Measurements from ENCODE around the gene DLG2.

The DLG2 gene

DNA sequence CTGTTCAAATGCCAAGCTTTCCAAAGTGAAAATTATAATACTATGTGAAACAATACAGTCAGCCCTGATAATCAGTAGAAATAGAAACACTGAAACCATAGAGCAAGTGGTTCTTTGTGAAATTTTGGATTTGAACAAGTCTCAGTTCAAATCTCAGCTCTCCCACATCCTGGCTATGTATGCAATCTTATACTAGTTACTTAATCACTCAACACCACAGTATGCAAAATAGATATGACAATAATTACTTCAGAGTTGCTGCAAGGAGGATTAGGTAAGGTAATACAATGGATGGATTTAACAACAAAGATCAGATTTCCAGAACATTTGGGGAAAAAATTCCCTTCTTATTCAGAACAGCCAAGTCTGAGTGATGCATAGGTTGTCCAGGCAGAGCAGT is 1489.2 kb downstream of the DLG2 start:
- no peak for DNase-seq

- no peak for DNase-seq
Observed at GRCh38 chr11:84137505-84137904, 1489.6 kb downstream of the DLG2 start.

DNA sequence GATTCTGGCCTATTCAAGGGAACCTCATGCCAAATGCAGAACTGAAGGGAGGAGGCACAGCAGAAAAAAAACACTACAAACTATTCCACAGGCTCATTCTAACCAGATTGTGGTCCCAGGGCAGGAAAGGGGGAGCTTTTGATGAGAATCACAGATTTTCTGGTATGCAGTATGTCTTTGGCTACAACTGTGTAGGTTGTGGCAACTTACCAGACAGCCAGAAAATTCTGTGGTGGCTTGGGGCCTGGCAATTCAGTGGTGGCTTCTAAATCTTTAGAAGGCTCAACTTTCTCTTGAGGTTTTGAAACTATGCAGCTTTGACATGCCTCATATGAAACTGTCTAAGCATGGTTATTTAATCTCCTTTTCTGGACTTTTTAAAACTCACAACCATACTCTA is 1490.2 kb downstream of the DLG2 start:
- no peak for DNase-seq

GRCh38 chr11:84130646-84131427 is 1496.3 kb downstream of the DLG2 start:
- no peak for DNase-seq

DNA sequence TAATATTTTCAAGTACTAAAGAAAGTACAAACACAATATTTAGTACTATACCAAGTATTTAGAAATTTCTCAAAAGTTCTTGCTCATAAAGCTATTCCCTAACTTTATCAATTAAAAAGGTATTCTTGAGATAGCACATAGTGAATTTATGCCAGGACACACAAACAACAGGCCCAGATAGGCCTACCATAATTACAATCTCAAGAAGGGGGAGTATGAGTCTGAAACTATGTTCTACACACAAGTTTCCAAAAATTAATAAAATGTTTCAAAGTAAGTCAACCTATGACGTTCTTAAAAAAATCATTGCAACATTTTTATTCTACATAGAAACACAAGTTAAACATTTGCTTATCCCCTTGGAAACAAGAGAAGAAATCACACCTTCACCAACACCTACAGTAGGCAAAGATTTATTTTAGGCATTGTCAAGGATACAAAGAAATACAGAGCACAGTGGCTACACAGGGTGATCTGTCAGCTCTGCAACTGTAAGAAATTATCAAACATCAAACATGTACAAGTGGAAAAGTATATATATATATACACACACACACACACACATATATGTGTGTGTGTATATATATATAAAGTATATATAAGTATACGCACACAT is 1497.1 kb downstream of the DLG2 start:
- no peak for DNase-seq

GRCh38 chr11:84128840-84129239 is 1498.3 kb downstream of the DLG2 start:
- DNase-seq: no peak

- DNase-seq: no peak
Observed at GRCh38 chr11:84117394-84117793, 1509.8 kb downstream of the DLG2 start.

GRCh38 chr11:84106541-84106940 is 1520.6 kb downstream of the DLG2 start:
- no peak for DNase-seq

DNA sequence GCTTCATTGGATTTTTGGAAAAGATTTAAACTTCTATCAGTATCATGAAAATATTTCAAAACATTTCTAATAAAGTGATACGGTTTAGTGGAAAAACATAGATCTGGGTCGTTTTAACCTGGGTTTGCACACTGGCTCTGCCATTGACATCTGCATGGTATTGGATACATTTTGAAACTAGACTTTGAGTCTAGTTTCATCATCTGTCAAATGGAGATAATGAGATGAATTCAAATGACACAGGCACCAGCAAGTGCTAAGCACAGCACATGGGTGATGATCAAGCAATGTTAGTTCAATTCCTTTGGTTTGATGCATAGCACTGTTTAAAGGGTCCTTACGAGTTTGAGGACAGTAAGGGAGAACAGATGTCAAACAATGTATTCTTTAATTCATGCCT is 1522.0 kb downstream of the DLG2 start:
- no peak for DNase-seq

GRCh38 chr11:84103096-84103495 is 1524.0 kb downstream of the DLG2 start:
- DNase-seq: no peak

DNA sequence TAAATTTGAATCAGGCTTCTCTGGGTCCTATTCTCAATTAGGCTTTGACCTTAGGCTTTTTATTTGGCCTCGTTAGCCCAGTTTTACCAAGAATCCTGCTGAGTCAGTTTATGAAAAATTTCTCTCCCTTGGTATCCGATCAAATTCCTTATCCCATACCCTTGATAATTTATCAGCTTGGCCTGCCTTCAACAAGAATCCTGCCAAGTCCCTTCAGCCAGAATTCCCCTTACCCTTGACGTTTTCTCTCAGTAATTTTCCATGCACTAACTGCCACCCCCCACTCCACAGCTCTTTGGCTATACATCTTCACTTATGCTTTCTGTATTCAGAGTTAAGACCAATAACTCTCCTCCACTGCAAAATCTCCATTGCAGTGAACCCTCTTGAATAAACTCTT is 1530.0 kb downstream of the DLG2 start:
- no peak for DNase-seq

DNA sequence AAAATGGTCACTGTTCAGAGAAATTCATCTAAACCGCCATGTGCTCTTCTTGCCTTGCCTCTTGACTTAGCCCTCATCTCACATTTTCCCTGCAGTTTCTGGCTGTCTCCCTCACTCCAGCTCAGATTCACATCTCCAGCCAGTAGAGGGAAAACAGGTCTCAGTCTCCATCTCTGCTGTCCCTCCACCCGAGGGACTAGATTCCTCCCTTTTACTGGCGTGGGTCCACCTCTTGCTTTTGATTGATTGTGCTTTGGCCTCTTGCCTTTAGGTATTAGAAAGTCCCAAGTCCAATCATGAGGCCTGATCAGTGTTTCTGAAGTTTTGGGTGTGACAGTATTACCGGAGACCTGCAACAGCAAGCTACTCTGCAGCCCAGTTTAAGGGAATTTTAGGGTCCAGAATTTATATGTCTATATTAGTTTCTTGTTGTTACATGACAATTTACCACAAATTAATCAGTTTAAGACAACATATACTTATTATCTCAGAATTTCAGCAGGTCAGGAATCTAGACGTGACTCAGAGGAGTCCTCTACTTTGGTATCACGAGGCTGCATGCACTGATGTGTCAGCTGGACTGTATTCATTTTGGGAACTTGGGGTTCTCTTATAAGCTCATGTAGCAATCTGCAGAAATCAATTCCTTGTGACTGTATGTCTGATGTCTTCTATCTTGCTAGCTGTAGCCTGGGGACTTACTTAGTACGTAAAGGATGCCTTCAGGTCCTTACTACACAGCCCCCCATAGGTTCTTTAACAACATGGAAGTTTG is 1535.7 kb downstream of the DLG2 start:
- DNase-seq: no peak

- peak; percentile 1 for DNase-seq
Observed at GRCh38 chr11:84089072-84090057, 1537.8 kb downstream of the DLG2 start.

DNA sequence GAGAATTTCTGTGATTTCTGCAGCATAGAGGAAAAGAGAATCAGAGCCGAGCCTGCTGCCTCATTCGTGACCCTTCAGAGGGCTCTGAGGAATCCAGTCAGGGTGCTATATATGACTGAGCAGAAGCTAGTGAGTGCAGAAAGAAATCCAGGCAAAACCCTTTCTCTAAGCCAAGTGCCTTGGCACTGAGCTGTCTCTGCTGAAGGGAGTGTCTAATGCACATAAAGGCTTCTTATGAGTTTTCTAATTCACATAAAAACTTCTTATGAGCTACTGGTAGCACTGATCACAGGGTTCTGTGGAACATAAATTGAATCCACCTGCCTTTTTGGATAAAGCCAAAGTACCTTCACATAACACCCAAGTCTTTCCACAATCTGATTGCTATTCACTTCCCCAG is 1555.3 kb downstream of the DLG2 start:
- DNase-seq: no peak

DNA sequence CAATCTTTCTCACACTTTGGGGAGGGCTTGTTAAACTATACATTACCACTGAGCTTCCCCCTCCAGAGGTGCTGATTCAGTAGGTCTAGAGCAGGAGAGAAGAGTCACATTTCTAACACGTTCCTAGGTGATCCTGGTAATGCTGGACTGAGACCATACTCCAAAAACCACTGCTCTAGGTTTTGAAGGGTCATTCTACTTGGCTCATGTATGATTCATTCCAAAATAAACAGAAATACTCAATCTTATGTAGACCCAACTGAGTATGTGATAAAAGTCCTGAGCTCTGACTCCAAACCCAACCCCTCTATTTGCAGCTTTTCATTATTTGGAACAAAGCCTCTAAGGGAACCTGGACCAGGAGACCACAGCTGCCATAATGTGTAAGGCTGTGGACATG is 1558.1 kb downstream of the DLG2 start:
- no peak for DNase-seq

GRCh38 chr11:84061726-84062125 is 1565.4 kb downstream of the DLG2 start:
- DNase-seq: no peak

- DNase-seq: no peak
Observed at GRCh38 chr11:84056653-84057376, 1570.3 kb downstream of the DLG2 start.

GRCh38 chr11:84045146-84045545 is 1582.0 kb downstream of the DLG2 start:
- no peak for DNase-seq

- no peak for DNase-seq
Observed at GRCh38 chr11:84044706-84045105, 1582.4 kb downstream of the DLG2 start.

DNA sequence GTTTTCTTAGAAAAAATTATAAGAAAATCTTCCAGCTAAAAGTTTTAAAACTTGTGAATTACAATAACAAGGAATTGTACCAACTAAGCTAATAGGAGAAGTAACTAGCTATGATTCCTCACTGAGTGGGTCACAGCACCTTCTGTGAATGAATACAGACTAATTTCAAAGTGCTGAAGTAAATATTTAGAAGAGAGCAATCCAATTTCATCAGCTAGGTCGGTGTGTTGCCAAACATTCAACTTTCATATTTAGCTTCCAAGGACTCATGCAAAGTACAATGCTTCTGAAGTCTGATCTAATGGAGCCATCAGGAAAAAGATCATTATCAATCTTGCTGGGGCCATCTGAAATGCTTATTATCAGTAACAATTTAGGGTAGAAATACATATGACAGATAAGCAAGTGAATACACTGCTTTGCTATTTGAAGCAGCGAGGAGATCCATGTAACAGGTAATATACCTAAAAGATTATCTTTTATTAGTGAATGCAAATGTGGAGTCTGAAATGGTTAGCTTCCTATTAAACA is 1590.4 kb downstream of the DLG2 start:
- no peak for DNase-seq

DNA sequence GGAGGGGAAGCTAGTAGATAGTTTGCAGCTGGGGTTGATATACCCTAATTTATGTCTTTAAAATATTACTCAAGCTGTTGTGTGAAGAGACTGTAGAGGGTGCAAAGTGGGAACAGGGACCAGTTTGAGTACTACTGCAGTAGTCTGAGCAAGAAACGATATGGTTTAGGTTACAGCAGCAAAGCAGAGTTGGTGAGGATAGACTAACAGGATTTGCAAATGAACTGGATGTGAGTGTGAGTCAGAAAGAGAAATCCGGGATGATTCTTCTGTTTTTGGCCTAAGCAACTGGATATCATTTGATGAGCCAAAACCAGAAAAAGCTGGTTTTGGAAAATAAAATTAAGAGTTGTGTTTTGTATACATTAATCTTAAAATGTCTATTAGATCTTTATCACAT is 1591.5 kb downstream of the DLG2 start:
- DNase-seq: no peak

DNA sequence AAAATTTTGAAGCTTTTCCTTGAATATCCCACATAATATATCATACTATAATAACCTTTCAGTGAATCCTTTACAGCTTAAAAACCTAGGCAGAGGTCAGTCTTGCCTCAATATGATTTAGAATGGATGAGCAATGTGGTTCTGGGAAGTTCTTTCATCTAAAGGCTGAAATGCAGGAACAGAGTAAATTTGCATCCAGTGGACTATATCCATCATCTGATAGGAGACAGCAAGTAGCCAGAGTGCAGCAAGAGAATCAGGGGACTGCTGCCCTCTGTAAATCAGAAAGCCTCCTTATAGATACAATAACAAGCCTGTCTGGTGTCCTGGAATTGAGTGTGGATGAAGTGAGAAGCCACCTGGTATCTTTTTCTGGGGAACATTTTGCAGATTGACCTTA is 1592.7 kb downstream of the DLG2 start:
- no peak for DNase-seq

Data from hematopoietic multipotent progenitor cell treated with erythropoietin and hydrocortisone succinate and interleukin-3 and kit ligand, for 4 days (in vitro differentiated cells).